Measurements from ENCODE around the gene PNMA5.

Gene PNMA5
- long read RNA-seq, result 0 reads

GRCh38 chrX:152993933-152994332 is at the start of gene PNMA5:
TSS of gene PNMA5 (minus strand) at chrX:152994116. CDS start at chrX:152991598, 2,518 bp downstream.
- Histone ChIP-seq H3K27me3 (ENCODE audit: insufficient read depth, poor library complexity, severe bottlenecking) (no peaks in the 10 kb centered on the region), H3K27ac (replicated peaks) (no peak within 1 kb of the TSS), H3K4me3 (replicated peaks; ENCODE audit: insufficient read depth, low read length) (no peak within 1 kb of the TSS)
- TF ChIP-seq GABPA (IDR thresholded peaks at IDR 0.05; ENCODE audit: low read depth) (no peak), REST (IDR thresholded peaks at IDR 0.05; ENCODE audit: insufficient replicate concordance, low read depth) (no peak), POLR2AphosphoS5 (IDR thresholded peaks at IDR 0.05; ENCODE audit: low read depth) (no peak), SPI1 (IDR thresholded peaks at IDR 0.05; ENCODE audit: borderline replicate concordance, low read depth) (no peak)
- TF ChIP-seq, protein P1, sequence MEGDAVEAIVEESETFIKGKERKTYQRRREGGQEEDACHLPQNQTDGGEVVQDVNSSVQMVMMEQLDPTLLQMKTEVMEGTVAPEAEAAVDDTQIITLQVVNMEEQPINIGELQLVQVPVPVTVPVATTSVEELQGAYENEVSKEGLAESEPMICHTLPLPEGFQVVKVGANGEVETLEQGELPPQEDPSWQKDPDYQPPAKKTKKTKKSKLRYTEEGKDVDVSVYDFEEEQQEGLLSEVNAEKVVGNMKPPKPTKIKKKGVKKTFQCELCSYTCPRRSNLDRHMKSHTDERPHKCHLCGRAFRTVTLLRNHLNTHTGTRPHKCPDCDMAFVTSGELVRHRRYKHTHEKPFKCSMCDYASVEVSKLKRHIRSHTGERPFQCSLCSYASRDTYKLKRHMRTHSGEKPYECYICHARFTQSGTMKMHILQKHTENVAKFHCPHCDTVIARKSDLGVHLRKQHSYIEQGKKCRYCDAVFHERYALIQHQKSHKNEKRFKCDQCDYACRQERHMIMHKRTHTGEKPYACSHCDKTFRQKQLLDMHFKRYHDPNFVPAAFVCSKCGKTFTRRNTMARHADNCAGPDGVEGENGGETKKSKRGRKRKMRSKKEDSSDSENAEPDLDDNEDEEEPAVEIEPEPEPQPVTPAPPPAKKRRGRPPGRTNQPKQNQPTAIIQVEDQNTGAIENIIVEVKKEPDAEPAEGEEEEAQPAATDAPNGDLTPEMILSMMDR (IDR thresholded peaks at IDR 0.05; ENCODE audit: insufficient read depth, low read length), result no peak
- DNase-seq (ENCODE audit: low read depth in 1 of 2, low spot score in 1 of 2), result no peak

GRCh38 chrX:153032397-153033118 is 38.6 kb upstream of the PNMA5 start:
- no peaks in the 10 kb centered on the region for H3K27me3 ChIP-seq (ENCODE audit: insufficient read depth, poor library complexity, severe bottlenecking)
- peak overlapping the region; percentile 59; the same call in 1 of the 2 replicates for H3K27ac ChIP-seq (replicated peaks)
- peak; percentile 32; the same call in 1 of the 2 replicates for TF ChIP-seq POLR2AphosphoS5 (IDR thresholded peaks at IDR 0.05; ENCODE audit: low read depth)
- no peak for TF ChIP-seq SPI1 (IDR thresholded peaks at IDR 0.05; ENCODE audit: borderline replicate concordance, low read depth)
- no peak for TF ChIP-seq GABPA (IDR thresholded peaks at IDR 0.05; ENCODE audit: low read depth)
- TF ChIP-seq, protein P1 (IDR thresholded peaks at IDR 0.05; ENCODE audit: insufficient read depth, low read length), result peak; percentile 38
- TF ChIP-seq REST (IDR thresholded peaks at IDR 0.05; ENCODE audit: insufficient replicate concordance, low read depth), result no peak
- H3K4me3 ChIP-seq (replicated peaks; ENCODE audit: insufficient read depth, low read length), result peak overlapping the region; percentile 36
- peak; percentile 40 to 62 for DNase-seq (ENCODE audit: low read depth in 1 of 2, low spot score in 1 of 2)

GRCh38 chrX:153030801-153031200 is 36.9 kb upstream of the PNMA5 start:
- no peak for DNase-seq (ENCODE audit: low read depth in 1 of 2, low spot score in 1 of 2)
- Histone ChIP-seq H3K4me3 (replicated peaks; ENCODE audit: insufficient read depth, low read length) (no peak overlapping the region), H3K27ac (replicated peaks) (no peak overlapping the region), H3K27me3 (ENCODE audit: insufficient read depth, poor library complexity, severe bottlenecking) (no peaks in the 10 kb centered on the region)
- TF ChIP-seq, protein P1 (IDR thresholded peaks at IDR 0.05; ENCODE audit: insufficient read depth, low read length), result no peak
- TF ChIP-seq POLR2AphosphoS5 (IDR thresholded peaks at IDR 0.05; ENCODE audit: low read depth) (no peak), SPI1 (IDR thresholded peaks at IDR 0.05; ENCODE audit: borderline replicate concordance, low read depth) (no peak), REST (IDR thresholded peaks at IDR 0.05; ENCODE audit: insufficient replicate concordance, low read depth) (no peak), GABPA (IDR thresholded peaks at IDR 0.05; ENCODE audit: low read depth) (no peak)

Measured in HL-60 (cell line).